C4-2B (cell line): ENCODE measurements around the gene CTSS.
"Not testable (repeated sequence)": the region's sequence is repeated elsewhere in the genome, so short reads cannot be mapped to it uniquely, and the experiment has no call there.

Source experiments
- H3K27ac ChIP-seq: fragments of 450-650 bp; 2 replicates; pipeline ENCODE4 v1.5.1; 2017
- ZFX ChIP-seq: fragments of 450-650 bp; IDR thresholded peaks from 2 replicates; pipeline ENCODE4 v1.6.1; 2017
- TF ChIP-seq, protein P1 (sequence below): fragments of 450-650 bp; conservative IDR thresholded peaks from 2 replicates; pipeline ENCODE4 v1.5.1; 2017; ENCODE audit warnings: mild to moderate bottlenecking

The CTSS gene

DNA sequence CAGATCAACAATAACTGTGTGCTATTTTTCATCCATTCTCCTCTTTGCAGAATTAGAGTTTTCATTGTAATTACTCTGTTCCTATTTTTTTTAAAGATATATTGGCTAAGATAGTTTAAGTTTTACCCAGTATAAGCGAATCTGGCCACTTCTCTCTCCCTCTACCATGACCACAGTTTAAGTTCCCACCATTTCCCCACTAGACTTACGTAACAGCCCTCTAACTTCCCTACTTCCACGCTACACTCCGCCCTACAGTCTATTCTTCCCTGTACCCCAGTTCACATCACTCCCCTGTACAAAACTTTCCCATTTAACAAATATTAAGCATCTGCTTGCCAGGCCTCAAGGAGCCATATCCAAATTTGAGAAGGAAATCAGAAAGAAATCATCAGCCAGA lies 26.0 kb upstream of the CTSS start:
- no peak overlapping the region for H3K27ac ChIP-seq
- TF ChIP-seq ZFX = no peak

DNA sequence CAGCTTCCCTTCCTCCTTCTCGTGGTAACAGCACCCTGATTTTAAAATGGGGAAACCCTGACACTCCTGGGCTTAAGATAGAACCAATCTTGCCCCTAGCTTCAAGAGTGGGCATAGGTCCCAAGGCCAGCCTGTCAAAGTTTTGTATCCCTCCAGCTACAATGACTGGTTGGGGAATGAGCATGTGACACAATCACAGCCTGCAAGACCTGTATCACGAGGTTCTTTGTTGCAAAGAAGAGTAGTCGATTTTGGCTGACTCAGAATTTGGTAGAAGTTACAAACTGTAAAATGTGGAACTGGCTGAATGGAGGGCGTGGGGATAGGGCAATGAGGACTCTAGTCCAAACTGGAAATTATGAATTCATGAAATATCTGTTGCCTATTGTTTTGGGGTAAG lies 23.8 kb upstream of the CTSS start:
- TF ChIP-seq, protein P1, sequence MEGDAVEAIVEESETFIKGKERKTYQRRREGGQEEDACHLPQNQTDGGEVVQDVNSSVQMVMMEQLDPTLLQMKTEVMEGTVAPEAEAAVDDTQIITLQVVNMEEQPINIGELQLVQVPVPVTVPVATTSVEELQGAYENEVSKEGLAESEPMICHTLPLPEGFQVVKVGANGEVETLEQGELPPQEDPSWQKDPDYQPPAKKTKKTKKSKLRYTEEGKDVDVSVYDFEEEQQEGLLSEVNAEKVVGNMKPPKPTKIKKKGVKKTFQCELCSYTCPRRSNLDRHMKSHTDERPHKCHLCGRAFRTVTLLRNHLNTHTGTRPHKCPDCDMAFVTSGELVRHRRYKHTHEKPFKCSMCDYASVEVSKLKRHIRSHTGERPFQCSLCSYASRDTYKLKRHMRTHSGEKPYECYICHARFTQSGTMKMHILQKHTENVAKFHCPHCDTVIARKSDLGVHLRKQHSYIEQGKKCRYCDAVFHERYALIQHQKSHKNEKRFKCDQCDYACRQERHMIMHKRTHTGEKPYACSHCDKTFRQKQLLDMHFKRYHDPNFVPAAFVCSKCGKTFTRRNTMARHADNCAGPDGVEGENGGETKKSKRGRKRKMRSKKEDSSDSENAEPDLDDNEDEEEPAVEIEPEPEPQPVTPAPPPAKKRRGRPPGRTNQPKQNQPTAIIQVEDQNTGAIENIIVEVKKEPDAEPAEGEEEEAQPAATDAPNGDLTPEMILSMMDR = no peak
- no peak for TF ChIP-seq ZFX
- no peak overlapping the region for H3K27ac ChIP-seq

DNA sequence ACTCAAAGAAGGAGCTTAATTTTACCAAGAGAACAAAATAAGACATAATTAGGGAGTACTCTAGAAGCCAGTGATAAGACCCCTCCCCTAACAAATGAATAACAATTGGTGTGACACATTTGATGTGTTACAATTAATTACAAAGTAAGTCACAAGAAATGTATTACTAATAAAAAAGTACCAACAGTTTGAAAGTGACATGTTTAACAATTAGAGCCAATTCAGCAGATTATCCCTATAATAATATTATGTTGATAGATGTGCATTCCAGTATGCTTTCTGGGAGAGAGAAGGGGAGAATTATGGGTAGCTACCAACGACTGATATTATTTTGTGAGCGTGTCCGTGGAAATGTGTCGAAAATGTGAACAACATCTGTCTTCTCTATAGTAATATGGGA lies 23.4 kb upstream of the CTSS start:
- TF ChIP-seq ZFX = no peak
- TF ChIP-seq, protein P1 = no peak
- no peak overlapping the region for H3K27ac ChIP-seq

DNA sequence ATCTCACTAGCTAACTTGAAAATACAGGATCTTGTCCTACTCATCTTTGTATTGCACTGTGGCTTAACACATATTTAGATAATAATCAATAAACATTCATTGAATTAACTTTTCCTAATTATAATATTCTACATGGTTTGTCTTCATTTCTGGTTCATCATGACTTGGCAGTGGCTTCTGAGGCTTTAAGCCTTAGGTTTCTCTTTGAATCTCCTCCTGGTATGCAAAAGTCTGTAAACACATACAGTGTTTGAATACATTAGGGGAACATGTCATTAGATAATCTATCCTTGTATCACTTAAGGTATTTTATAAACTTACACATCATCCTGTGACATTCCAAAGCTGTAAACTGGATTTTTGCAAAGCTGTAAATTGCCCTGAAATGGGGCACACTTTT lies 21.9 kb upstream of the CTSS start:
- no peak for TF ChIP-seq ZFX
- TF ChIP-seq, protein P1 = no peak

DNA sequence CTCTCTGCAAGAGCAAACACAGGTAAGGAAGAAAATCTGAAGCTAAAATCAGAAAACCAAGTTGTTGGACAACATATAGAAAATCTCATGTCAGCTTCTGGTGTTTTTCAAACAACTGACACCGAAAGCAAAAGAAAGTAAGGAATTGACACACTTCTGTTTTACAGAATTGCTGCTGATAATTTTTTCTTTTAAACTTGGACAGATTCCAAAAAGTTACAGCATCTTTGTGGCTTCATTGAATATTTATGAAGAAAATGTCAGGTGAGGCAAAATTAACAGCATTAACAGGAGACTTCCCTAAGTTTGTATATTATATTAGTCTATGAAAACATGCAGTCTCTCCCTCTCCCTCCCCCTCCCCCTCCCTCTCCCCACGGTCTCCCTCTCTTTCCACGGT lies 14.9 kb upstream of the CTSS start:
- TF ChIP-seq, protein P1 = no peak
- TF ChIP-seq ZFX = no peak
- no peak overlapping the region for H3K27ac ChIP-seq

More for the DNA sequence above, 21.9 kb upstream of the CTSS start:
- no peak overlapping the region for H3K27ac ChIP-seq

DNA sequence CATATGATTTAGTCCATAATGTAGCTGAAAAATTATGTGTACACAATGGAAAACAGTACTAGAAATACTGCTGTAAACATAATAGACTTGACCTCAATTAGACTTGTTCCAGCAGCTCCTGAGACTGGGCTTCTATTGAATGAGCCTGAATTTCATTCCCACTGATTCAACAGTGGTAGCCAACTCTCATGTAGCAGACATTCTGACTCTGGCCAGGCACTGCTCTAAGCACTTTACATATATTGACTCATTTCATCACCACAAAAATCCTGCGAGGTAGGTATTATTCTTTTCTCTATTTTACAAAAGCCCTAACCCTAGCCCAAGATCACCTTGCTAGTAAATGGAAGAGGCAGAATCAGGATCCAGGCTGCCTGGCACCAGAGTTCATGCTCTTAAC lies 12.8 kb upstream of the CTSS start:
- no peak overlapping the region for H3K27ac ChIP-seq
- no peak for TF ChIP-seq ZFX
- TF ChIP-seq, protein P1 = no peak

DNA sequence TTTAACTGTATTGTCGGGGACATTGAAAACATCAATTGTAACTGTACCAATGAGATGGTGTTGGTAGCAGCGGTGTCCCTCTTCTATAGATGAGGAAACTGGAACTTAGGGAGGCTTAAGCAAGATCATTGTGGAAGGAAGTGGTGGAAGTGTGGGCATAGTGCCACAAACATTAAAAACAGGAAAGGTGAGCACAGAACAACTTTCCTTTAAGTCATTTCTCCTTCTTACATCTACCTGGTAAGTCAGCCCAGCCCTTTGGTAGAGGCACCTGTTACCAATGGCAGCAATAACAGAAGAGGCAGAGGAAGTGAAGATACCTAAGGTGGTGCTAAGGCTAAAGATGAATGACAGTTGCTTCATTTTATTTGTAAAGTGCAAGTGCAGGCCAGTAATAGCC lies 12.0 kb upstream of the CTSS start:
- H3K27ac ChIP-seq = no peak overlapping the region
- TF ChIP-seq, protein P1 = no peak
- TF ChIP-seq ZFX = no peak

DNA sequence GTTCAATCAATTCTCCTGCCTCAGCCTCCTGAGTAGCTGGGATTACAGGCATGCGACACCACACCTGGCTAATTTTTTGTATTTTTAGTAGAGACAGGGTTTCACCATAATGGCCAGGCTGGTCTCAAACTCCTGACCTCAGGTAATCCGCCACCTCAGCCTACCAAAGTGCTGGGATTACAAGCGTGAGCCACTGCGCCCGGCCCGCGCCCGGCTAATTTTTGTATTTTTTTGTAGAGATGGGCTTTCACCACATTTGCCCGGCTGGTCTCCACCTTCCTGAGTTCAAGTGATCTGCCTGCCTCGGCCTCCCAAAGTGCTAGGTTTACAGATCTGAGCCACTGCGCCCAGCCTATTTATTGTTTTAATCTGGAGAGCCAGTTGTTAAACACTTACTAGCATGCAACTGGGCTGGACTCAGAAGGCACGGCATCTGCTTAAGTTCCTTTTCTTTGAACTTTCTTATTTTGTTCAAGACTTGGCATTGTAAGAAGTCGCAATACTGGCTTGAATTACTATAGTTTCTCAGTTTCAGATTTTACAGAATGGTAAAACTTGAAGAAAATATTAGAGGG lies 10.4 kb upstream of the CTSS start:
- not testable (repeated sequence) for H3K27ac ChIP-seq
